Measurements from ENCODE around the gene PNPLA4. TPM values are rescaled to one million over a fixed set of nuclear protein-coding genes. Genes with fewer than 3 reads are reported as not detected.

The PNPLA4 gene, protein sequence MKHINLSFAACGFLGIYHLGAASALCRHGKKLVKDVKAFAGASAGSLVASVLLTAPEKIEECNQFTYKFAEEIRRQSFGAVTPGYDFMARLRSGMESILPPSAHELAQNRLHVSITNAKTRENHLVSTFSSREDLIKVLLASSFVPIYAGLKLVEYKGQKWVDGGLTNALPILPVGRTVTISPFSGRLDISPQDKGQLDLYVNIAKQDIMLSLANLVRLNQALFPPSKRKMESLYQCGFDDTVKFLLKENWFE
- 14.3 and 14.6 TPM in 2 replicates for total RNA-seq

DNA sequence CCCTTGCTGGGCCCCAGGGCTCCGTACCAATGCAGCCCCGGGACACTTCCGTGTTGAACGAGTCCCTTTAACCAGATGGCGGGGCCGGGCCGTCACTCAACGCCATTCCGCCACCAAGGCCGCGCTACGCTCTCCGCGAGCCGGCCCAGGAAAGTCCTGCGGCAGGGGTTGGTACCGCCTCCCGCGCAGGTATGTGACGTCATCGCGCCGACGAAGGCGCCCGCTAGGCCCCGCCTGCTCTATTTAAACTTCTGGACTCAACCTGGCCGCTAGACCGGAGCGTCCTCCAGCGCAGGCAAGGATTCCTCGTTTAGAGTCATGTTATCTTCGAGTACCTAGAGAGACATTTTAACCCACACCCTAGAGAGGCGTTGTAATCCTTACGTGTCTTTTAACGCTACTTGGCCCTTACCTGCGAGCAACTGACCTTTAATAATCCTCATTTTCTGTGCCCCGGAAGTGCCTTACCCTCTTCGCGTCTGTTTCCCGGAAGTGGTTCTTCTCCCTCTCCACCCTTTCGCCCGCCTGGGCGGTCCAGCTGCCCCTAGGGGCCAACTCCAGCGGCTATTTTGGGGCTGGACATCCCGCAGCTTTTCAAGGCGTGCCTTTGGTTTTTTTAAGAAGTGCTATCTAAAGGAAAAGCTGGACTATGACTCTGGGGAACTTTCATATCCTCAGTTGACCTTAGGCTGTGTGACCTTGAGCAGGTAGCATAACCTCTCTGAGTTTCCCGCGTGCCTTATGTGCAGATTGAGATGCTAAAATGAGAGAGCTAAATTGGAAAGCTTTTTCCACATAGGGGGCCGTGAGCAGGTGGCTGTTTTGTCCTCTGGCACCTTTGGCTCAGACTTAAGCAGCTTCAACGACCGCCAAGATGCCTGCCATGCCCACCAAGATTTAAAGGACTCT, at the start of gene PNPLA4:
PNPLA4 (minus strand) TSS at position 155 of the 909 bp plus-strand sequence. CDS start 1,294 bp downstream, outside the sequence.

Other genes with a start within 250 kb of the PNPLA4 start
- not detected in 2 replicates for gene VCX, start 84.2 kb downstream of the PNPLA4 start, total RNA-seq
- not detected in 2 replicates for gene VCX2, start 243.9 kb upstream of the PNPLA4 start, total RNA-seq

Data from bronchial smooth muscle cell (primary cell).